ENCODE data around the gene TEX101. TPM values are rescaled to one million over a fixed set of nuclear protein-coding genes. Genes with fewer than 3 reads are reported as not detected.
"Not testable (repeated sequence)": the region's sequence is repeated elsewhere in the genome, so short reads cannot be mapped to it uniquely, and the experiment has no call there.

Gene TEX101
- total RNA-seq, 2 experiments from 2014 or later, result not detected

GRCh38 chr19:43393501-43393900 lies 21.2 kb upstream of the TEX101 start:
- H3K4me3 Mint-ChIP-seq; H3K27ac Mint-ChIP-seq; H3K27me3 Mint-ChIP-seq; H3K36me3 Mint-ChIP-seq; POLR2A ChIA-PET; ATAC-seq (ENCODE audit: low read depth); H3K9me3 Mint-ChIP-seq; DNase-seq; H3K4me1 Mint-ChIP-seq: not testable (repeated sequence)

- DNase-seq, result no peak
- Mint-ChIP-seq H3K9me3 (no peaks in the 10 kb centered on the region), H3K4me1 (no peaks in the 10 kb centered on the region), H3K36me3 (no peaks in the 10 kb centered on the region), H3K4me3 (no peak overlapping the region), H3K27me3 (peaks cover 8% of the 10 kb centered on the region), H3K27ac (no peak overlapping the region)
- POLR2A ChIA-PET, result no interaction called here
- no peak for ATAC-seq (ENCODE audit: low read depth)
Measured at GRCh38 chr19:43395561-43395960, 19.1 kb upstream of the TEX101 start.

- H3K4me3 Mint-ChIP-seq, result no peak overlapping the region
- H3K27ac Mint-ChIP-seq, result no peak overlapping the region
- no peaks in the 10 kb centered on the region for H3K9me3 Mint-ChIP-seq
- POLR2A ChIA-PET, result interaction anchor here (0.6 to 0.7 kb wide), 2 partner anchors 189 to 258 kb away, joined by 3 to 4 read pairs; no protein-coding TSS in a partner anchor
- DNase-seq (no peak), ATAC-seq (ENCODE audit: low read depth) (no peak)
- peaks cover 3% of the 10 kb centered on the region for H3K27me3 Mint-ChIP-seq
- no peaks in the 10 kb centered on the region for H3K36me3 Mint-ChIP-seq
- H3K4me1 Mint-ChIP-seq, result no peaks in the 10 kb centered on the region
Measured at GRCh38 chr19:43406297-43406696, 8.4 kb upstream of the TEX101 start.

GRCh38 chr19:43407416-43408005 lies 7.2 kb upstream of the TEX101 start:
- Mint-ChIP-seq H3K36me3 (no peaks in the 10 kb centered on the region), H3K27me3 (peaks cover 3% of the 10 kb centered on the region), H3K4me3 (no peak overlapping the region), H3K4me1 (no peaks in the 10 kb centered on the region), H3K27ac (no peak overlapping the region), H3K9me3 (no peaks in the 10 kb centered on the region)
- ATAC-seq (ENCODE audit: low read depth), result no peak
- POLR2A ChIA-PET, result no interaction called here
- no peak for DNase-seq

- Mint-ChIP-seq H3K9me3 (no peaks in the 10 kb centered on the region), H3K36me3 (no peaks in the 10 kb centered on the region), H3K27me3 (peaks cover 3% of the 10 kb centered on the region), H3K4me1 (no peaks in the 10 kb centered on the region), H3K4me3 (no peak overlapping the region), H3K27ac (no peak overlapping the region)
- ATAC-seq (ENCODE audit: low read depth) (no peak), DNase-seq (no peak)
- POLR2A ChIA-PET, result no interaction called here
Measured at GRCh38 chr19:43408043-43408442, 6.6 kb upstream of the TEX101 start.

- no peak for ATAC-seq (ENCODE audit: low read depth)
- Mint-ChIP-seq H3K4me1 (no peaks in the 10 kb centered on the region), H3K27ac (no peak overlapping the region), H3K9me3 (no peaks in the 10 kb centered on the region), H3K27me3 (no peaks in the 10 kb centered on the region), H3K4me3 (no peak overlapping the region), H3K36me3 (no peaks in the 10 kb centered on the region)
- DNase-seq, result no peak
- POLR2A ChIA-PET, result no interaction called here
Measured at GRCh38 chr19:43409415-43409814, 5.3 kb upstream of the TEX101 start.

GRCh38 chr19:43412441-43412840 lies 2.2 kb upstream of the TEX101 start:
- H3K4me3 Mint-ChIP-seq, result no peak overlapping the region

GRCh38 chr19:43416951-43417623 lies 2.4 kb downstream of the TEX101 start:
- H3K36me3 Mint-ChIP-seq, result no peaks in the 10 kb centered on the region
- no peaks in the 10 kb centered on the region for H3K9me3 Mint-ChIP-seq
- H3K4me1 Mint-ChIP-seq, result no peaks in the 10 kb centered on the region
- no peak overlapping the region for H3K27ac Mint-ChIP-seq
- ATAC-seq (ENCODE audit: low read depth) (no peak), DNase-seq (no peak)
- H3K4me3 Mint-ChIP-seq, result no peak overlapping the region
- POLR2A ChIA-PET, result interaction anchor here (0.6 kb wide), 1 partner anchor 151 kb away, joined by 3 read pairs; no protein-coding TSS in a partner anchor
- peaks cover 5% of the 10 kb centered on the region for H3K27me3 Mint-ChIP-seq

More at GRCh38 chr19:43412441-43412840, 2.2 kb upstream of the TEX101 start:
- no peak overlapping the region for H3K27ac Mint-ChIP-seq
- H3K36me3 Mint-ChIP-seq, result no peaks in the 10 kb centered on the region
- no peaks in the 10 kb centered on the region for H3K27me3 Mint-ChIP-seq
- POLR2A ChIA-PET, result no interaction called here
- DNase-seq, result no peak
- no peak for ATAC-seq (ENCODE audit: low read depth)
- no peaks in the 10 kb centered on the region for H3K9me3 Mint-ChIP-seq
- H3K4me1 Mint-ChIP-seq, result no peaks in the 10 kb centered on the region

- Mint-ChIP-seq H3K36me3 (no peaks in the 10 kb centered on the region), H3K27me3 (peaks cover 5% of the 10 kb centered on the region), H3K4me3 (no peak overlapping the region), H3K9me3 (no peaks in the 10 kb centered on the region), H3K27ac (no peak overlapping the region), H3K4me1 (peaks cover 5% of the 10 kb centered on the region)
- ATAC-seq (ENCODE audit: low read depth) (no peak), DNase-seq (no peak)
- POLR2A ChIA-PET, result no interaction called here
Measured at GRCh38 chr19:43420954-43421353, 6.3 kb downstream of the TEX101 start.

- peaks cover 7% of the 10 kb centered on the region for H3K27me3 Mint-ChIP-seq
- no peaks in the 10 kb centered on the region for H3K9me3 Mint-ChIP-seq
- H3K4me1 Mint-ChIP-seq, result peaks cover 5% of the 10 kb centered on the region
- ATAC-seq (ENCODE audit: low read depth) (no peak), DNase-seq (no peak)
- H3K4me3 Mint-ChIP-seq, result no peak overlapping the region
- POLR2A ChIA-PET, result no interaction called here
- H3K36me3 Mint-ChIP-seq, result no peaks in the 10 kb centered on the region
- H3K27ac Mint-ChIP-seq, result no peak overlapping the region
Measured at GRCh38 chr19:43422000-43422688, 7.5 kb downstream of the TEX101 start.

GRCh38 chr19:43422689-43423066 lies 8.0 kb downstream of the TEX101 start:
- peaks cover 5% of the 10 kb centered on the region for H3K4me1 Mint-ChIP-seq
- H3K27ac Mint-ChIP-seq, result no peak overlapping the region
- no peak for ATAC-seq (ENCODE audit: low read depth)
- peaks cover 7% of the 10 kb centered on the region for H3K27me3 Mint-ChIP-seq
- no peaks in the 10 kb centered on the region for H3K9me3 Mint-ChIP-seq
- no peak for DNase-seq
- H3K4me3 Mint-ChIP-seq, result no peak overlapping the region
- POLR2A ChIA-PET, result no interaction called here
- no peaks in the 10 kb centered on the region for H3K36me3 Mint-ChIP-seq

- Mint-ChIP-seq H3K27me3 (peaks cover 7% of the 10 kb centered on the region), H3K4me1 (peaks cover 5% of the 10 kb centered on the region), H3K9me3 (no peaks in the 10 kb centered on the region), H3K27ac (no peak overlapping the region), H3K4me3 (no peak overlapping the region), H3K36me3 (no peaks in the 10 kb centered on the region)
- DNase-seq (no peak), ATAC-seq (ENCODE audit: low read depth) (no peak)
- POLR2A ChIA-PET, result no interaction called here
Measured at GRCh38 chr19:43423779-43424178, 9.1 kb downstream of the TEX101 start.

- POLR2A ChIA-PET, result no interaction called here
- Mint-ChIP-seq H3K36me3 (no peaks in the 10 kb centered on the region), H3K27me3 (peaks cover 6% of the 10 kb centered on the region), H3K27ac (no peak overlapping the region), H3K9me3 (no peaks in the 10 kb centered on the region), H3K4me3 (no peak overlapping the region), H3K4me1 (peaks cover 7% of the 10 kb centered on the region)
- ATAC-seq (ENCODE audit: low read depth) (no peak), DNase-seq (no peak)
Measured at GRCh38 chr19:43425567-43426392, 11.1 kb downstream of the TEX101 start.
